Hepatocyte (in vitro differentiated cells): ENCODE results near the gene GALNT15.

ENCODE experiments used
- CTCF ChIP-seq: fragments of 200-600 bp; sonication (generic); IDR thresholded peaks from 2 replicates; pipeline ENCODE4 v1.5.1; 2016; ENCODE audit warnings: antibody characterized with exemption, mild to moderate bottlenecking; ENCODE audit not compliant: poor library complexity
- EZH2 ChIP-seq: fragments of 200-600 bp; sonication (generic); IDR thresholded peaks from 2 replicates; pipeline ENCODE4 v1.6.1; 2016; ENCODE audit warnings: antibody characterized with exemption, mild to moderate bottlenecking, borderline replicate concordance

- peak; percentile 22 for TF ChIP-seq CTCF
- no peak for TF ChIP-seq EZH2
These were observed 74.9 kb downstream of the GALNT15 start for GRCh38 chr3:16249336-16249735.
